Kidney glomerular epithelial cell (primary cell): ENCODE results near the gene MCUB.
"Not testable (repeated sequence)": the region's sequence is repeated elsewhere in the genome, so short reads cannot be mapped to it uniquely, and the experiment has no call there.

ENCODE experiments used
- DNase-seq: peaks from one replicate; lab custom pipeline; 2025; lab: John Stamatoyannopoulos, UW

MCUB gene

GRCh38 chr4:109559983-109560686 is at the start of gene MCUB:
TSS of gene MCUB (plus strand) at chr4:109560246. CDS start at chr4:109560338, 92 bp downstream.
- peak; percentile 62 for DNase-seq

- no peak for DNase-seq
Measured at GRCh38 chr4:109510687-109511086, 49.4 kb upstream of the MCUB start.

- DNase-seq: no peak
Measured at GRCh38 chr4:109511414-109511813, 48.6 kb upstream of the MCUB start.

- not testable (repeated sequence) for DNase-seq
Measured at GRCh38 chr4:109513368-109513767, 46.7 kb upstream of the MCUB start.

GRCh38 chr4:109532182-109532581 is 27.9 kb upstream of the MCUB start:
- no peak for DNase-seq

GRCh38 chr4:109545401-109545800 is 14.6 kb upstream of the MCUB start:
- no peak for DNase-seq

GRCh38 chr4:109547394-109547793 is 12.7 kb upstream of the MCUB start:
- no peak for DNase-seq

GRCh38 chr4:109548655-109549054 is 11.4 kb upstream of the MCUB start:
- DNase-seq: peak; percentile 47

GRCh38 chr4:109552237-109552636 is 7.8 kb upstream of the MCUB start:
- DNase-seq: no peak

- no peak for DNase-seq
Measured at GRCh38 chr4:109553130-109553529, 6.9 kb upstream of the MCUB start.

GRCh38 chr4:109554971-109555370 is 5.1 kb upstream of the MCUB start:
- no peak for DNase-seq

GRCh38 chr4:109557433-109557832 is 2.6 kb upstream of the MCUB start:
- no peak for DNase-seq

- DNase-seq: not testable (repeated sequence)
Measured at GRCh38 chr4:109558095-109558494, 2.0 kb upstream of the MCUB start.

GRCh38 chr4:109559625-109559982 is 442 bp upstream of the MCUB start:
- DNase-seq: no peak

GRCh38 chr4:109560687-109561461 is 828 bp downstream of the MCUB start:
- DNase-seq: peak; percentile 79

GRCh38 chr4:109562457-109563239 is 2.6 kb downstream of the MCUB start:
- DNase-seq: no peak

- no peak for DNase-seq
Measured at GRCh38 chr4:109571494-109571893, 11.4 kb downstream of the MCUB start.

GRCh38 chr4:109572154-109572553 is 12.1 kb downstream of the MCUB start:
- no peak for DNase-seq

- no peak for DNase-seq
Measured at GRCh38 chr4:109574443-109574850, 14.4 kb downstream of the MCUB start.

- no peak for DNase-seq
Measured at GRCh38 chr4:109574931-109575804, 15.1 kb downstream of the MCUB start.

GRCh38 chr4:109576462-109576861 is 16.4 kb downstream of the MCUB start:
- DNase-seq: no peak

GRCh38 chr4:109578846-109579245 is 18.8 kb downstream of the MCUB start:
- DNase-seq: no peak
